ENCODE measurements around the gene UCP3. TPM values are rescaled to one million over a fixed set of nuclear protein-coding genes. Genes with fewer than 3 reads are reported as not detected.
"Not testable (repeated sequence)": the region's sequence is repeated elsewhere in the genome, so short reads cannot be mapped to it uniquely, and the experiment has no call there.

Gene UCP3
- total RNA-seq, 6 experiments from 2014 or later = 0.20 to 1.5 (median 0.42) TPM

DNA sequence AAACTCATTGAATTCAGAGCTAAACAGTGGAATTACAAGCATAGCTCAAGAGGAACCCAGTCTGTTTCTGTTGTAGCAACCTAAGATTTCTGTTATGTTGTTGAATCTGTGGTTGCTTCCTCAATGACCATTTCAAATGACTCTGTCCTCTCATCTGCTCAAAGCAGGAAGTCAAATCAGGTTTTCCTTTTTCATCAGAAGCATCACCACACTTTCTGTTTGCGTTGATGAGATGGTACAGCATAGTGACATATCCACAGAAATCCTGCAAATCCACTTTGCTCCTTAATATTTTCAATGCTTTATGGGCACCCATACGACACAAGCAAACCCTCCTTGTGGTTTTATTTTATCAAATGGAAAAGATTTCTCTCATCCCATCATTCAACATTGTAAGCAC lies 13.6 kb downstream of the UCP3 start:
- no peak overlapping the region for H3K4me3 ChIP-seq
- WGBS (ENCODE audit: insufficient coverage, low coverage, low lambda C conversion rate, missing lambda C conversion rate) = 68% methylated on average over 2 of the region's 2 CpGs
- intact Hi-C loops (cut with DNase I) = no loop called here
- DNase-seq (no peak), ATAC-seq (peak in 3 of 4 donors; percentile 36 to 69 (median 39))
- no peaks in the 10 kb centered on the region for H3K9me3 ChIP-seq
- no peak for TF ChIP-seq CTCF (IDR thresholded peaks at IDR 0.05)
- H3K4me1 ChIP-seq = no peaks in the 10 kb centered on the region
- H3K27me3 ChIP-seq = no peaks in the 10 kb centered on the region
- H3K27ac ChIP-seq = no peak overlapping the region
- H3K36me3 ChIP-seq = no peaks in the 10 kb centered on the region

DNA sequence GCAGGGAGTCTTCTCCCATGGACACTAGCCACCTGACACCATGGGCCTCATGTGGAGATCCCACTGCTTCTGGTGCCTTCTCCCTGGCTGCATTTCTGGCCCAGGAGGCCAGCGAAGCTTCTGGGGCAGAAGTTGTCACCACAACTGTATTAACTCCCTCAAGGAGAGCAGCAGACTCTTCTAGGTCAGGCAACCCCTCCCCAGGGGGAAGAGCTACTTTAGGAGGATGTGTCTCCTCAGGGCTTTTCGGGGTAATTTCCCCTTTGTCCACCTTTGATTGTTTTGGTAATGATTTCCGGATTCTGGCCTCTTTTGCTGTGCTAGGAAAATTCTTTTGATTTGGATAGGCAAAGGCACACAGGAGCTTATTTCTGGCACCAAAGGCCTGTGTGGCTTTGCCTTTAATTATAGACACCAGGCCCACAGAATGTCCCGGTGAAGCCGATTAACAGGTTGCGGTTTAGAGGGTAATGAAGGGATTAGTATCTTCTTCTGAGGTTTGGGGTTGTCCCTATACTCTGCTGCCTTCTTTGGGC lies 17.3 kb downstream of the UCP3 start:
- no peak for TF ChIP-seq POLR2A (IDR thresholded peaks at IDR 0.05)
- no peak for ATAC-seq
- H3K9me3 ChIP-seq = no peaks in the 10 kb centered on the region
- H3K4me3 ChIP-seq = no peak overlapping the region
- WGBS (ENCODE audit: insufficient coverage, low coverage, low lambda C conversion rate, missing lambda C conversion rate) = 92% methylated on average over 4 of the region's 6 CpGs
- H3K36me3 ChIP-seq = no peaks in the 10 kb centered on the region
- H3K4me1 ChIP-seq = no peaks in the 10 kb centered on the region
- intact Hi-C loops (cut with DNase I) = no loop called here
- H3K27ac ChIP-seq = no peak overlapping the region
- no peaks in the 10 kb centered on the region for H3K27me3 ChIP-seq
- DNase-seq = peak in 1 of 3 donors; percentile 11

DNA sequence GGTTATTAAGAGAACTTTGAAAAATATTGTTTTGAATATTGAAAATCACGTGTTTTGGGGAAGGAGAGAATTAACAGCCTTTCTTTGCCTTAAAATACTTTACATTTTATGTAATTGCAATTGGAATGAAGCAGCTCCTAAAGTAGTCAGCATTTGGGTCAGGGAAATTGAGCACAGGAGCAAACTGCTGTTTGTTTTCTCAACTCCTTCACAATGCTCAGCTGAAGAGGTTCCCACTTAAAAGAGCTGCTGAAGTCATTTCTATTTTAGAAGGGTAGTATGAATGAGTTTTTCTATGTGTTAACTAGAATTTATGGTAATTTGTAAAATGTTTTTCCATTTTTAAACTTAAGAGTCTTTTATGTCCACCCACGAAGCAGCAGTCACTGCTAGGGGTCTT lies 18.2 kb downstream of the UCP3 start:
- H3K4me3 ChIP-seq = no peak overlapping the region
- H3K4me1 ChIP-seq = no peaks in the 10 kb centered on the region
- ATAC-seq (no peak), DNase-seq (no peak)
- H3K36me3 ChIP-seq = no peaks in the 10 kb centered on the region
- intact Hi-C loops (cut with DNase I) = no loop called here
- no peaks in the 10 kb centered on the region for H3K9me3 ChIP-seq
- TF ChIP-seq POLR2A (IDR thresholded peaks at IDR 0.05) (no peak), CTCF (IDR thresholded peaks at IDR 0.05) (no peak)
- H3K27me3 ChIP-seq = no peaks in the 10 kb centered on the region
- H3K27ac ChIP-seq = no peak overlapping the region
- WGBS (ENCODE audit: insufficient coverage, low coverage, low lambda C conversion rate, missing lambda C conversion rate) = 90% methylated on average over 2 of the region's 2 CpGs

DNA sequence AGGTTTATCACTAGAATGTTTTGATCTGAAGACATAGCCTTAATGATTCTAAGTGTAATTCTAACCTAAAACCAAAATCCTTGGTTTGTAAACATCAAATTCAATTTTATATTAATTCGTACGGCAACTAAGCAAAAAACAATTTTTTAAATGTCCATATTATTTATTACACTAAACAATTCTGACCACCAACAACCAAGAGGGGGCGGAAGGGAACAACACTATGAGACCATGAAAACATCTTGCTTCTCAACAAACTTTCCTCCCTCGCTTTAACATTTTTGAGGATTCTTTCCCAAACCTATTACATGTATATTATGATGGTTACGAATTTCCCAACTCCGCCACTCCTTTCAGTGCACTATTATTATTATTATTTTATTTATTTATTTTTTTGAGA lies 19.7 kb downstream of the UCP3 start:
- Histone ChIP-seq H3K27ac (no peak overlapping the region), H3K4me3 (no peak overlapping the region), H3K36me3 (no peaks in the 10 kb centered on the region), H3K27me3 (no peaks in the 10 kb centered on the region), H3K9me3 (no peaks in the 10 kb centered on the region), H3K4me1 (no peaks in the 10 kb centered on the region)
- DNase-seq = no peak
- ATAC-seq = no peak
- intact Hi-C loops (cut with DNase I) = no loop called here
- TF ChIP-seq CTCF (IDR thresholded peaks at IDR 0.05) = peak in 2 of 4 donors; percentile 20 to 22
- no peak for TF ChIP-seq POLR2A (IDR thresholded peaks at IDR 0.05)
- WGBS (ENCODE audit: insufficient coverage, low coverage, low lambda C conversion rate, missing lambda C conversion rate) = 81% methylated on average over 6 of the region's 6 CpGs

DNA sequence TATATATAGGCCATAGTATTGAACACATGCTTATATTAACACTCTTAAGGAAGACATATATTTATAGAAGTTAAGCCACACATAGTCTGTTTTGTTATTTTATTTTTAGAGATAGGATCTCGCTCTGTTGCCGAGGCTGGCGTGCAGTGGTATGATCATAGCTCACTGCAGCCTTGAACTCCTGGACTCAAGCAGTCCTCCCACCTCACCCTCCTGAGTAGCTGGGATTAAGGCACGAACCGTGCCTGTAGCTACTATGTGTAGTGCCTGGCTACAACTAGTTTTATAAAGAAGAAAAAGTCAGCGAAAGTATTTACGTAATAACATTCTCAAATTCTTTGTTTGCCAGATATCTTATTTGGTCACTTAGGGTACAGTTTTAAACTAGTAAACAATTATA lies 20.7 kb downstream of the UCP3 start:
- H3K27me3 ChIP-seq = no peaks in the 10 kb centered on the region
- no peaks in the 10 kb centered on the region for H3K36me3 ChIP-seq
- peak in 1 of 3 donors; percentile 2 for DNase-seq
- intact Hi-C loops (cut with DNase I) = no loop called here
- H3K27ac ChIP-seq = no peak overlapping the region
- H3K4me3 ChIP-seq = no peak overlapping the region
- TF ChIP-seq POLR2A (IDR thresholded peaks at IDR 0.05) = no peak
- no peak for TF ChIP-seq CTCF (IDR thresholded peaks at IDR 0.05)
- no peaks in the 10 kb centered on the region for H3K9me3 ChIP-seq
- 71% methylated on average over 7 of the region's 7 CpGs for WGBS (ENCODE audit: insufficient coverage, low coverage, low lambda C conversion rate, missing lambda C conversion rate)
- no peak for ATAC-seq
- no peaks in the 10 kb centered on the region for H3K4me1 ChIP-seq

DNA sequence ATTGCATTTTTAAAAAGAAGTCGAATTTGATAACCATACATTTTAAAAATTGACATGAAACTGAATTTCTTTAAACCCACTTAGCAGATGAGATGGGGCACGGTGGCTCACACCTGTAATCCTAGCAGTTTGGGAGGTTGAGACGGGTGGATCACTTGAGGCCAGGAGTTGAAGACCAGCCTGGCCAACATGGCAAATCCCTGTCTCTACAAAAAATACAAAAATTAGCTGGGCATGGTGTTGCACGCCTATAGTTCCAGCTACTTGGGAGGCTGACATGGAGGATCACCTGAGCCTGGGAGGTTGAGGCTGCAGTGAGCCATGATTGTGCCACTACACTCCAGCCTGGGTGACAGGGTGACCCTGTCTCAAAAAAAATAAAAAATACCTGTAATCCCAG lies 23.2 kb downstream of the UCP3 start:
- intact Hi-C loops (cut with DNase I); H3K36me3 ChIP-seq; H3K27me3 ChIP-seq; H3K4me1 ChIP-seq; H3K9me3 ChIP-seq; ATAC-seq; H3K4me3 ChIP-seq; H3K27ac ChIP-seq: not testable (repeated sequence)
- peak in 1 of 3 donors; percentile 1 for DNase-seq
- 88% methylated on average over 3 of the region's 4 CpGs for WGBS (ENCODE audit: insufficient coverage, low coverage, low lambda C conversion rate, missing lambda C conversion rate)

Data from right lobe of liver (tissue), 6 donors.